MM.1S (cell line): ENCODE results near the gene RNF220.

ENCODE experiments used
- DNase-seq: peaks from one replicate; pipeline ENCODE4 v3.0.0-alpha.2; 2015
- H2AFZ ChIP-seq: fragments of 300-600 bp; sonication (generic); 2 replicates; pipeline ENCODE4 v1.6.0; 2016; ENCODE audit warnings: antibody characterized with exemption, low read length
- H3F3A ChIP-seq: fragments of 300-600 bp; sonication (generic); 2 replicates; pipeline ENCODE4 v1.6.1; 2016; ENCODE audit warnings: mild to moderate bottlenecking, antibody characterized with exemption, low read length, moderate library complexity, mixed read lengths; ENCODE audit not compliant: insufficient read depth
- H3K27ac ChIP-seq: fragments of 300-600 bp; sonication (generic); 2 replicates; pipeline ENCODE4 v1.5.1; 2016; ENCODE audit warnings: mild to moderate bottlenecking, low read length
- H3K27me3 ChIP-seq: fragments of 300-600 bp; sonication (generic); replicated peaks from 2 replicates; pipeline ENCODE4 v1.6.0; 2016; ENCODE audit warnings: low read length; ENCODE audit not compliant: insufficient read depth
- H3K36me3 ChIP-seq: fragments of 300-600 bp; sonication (generic); replicated peaks from 2 replicates; pipeline ENCODE4 v1.6.1; 2016; ENCODE audit warnings: mild to moderate bottlenecking, low read length, mixed read lengths; ENCODE audit not compliant: insufficient read depth
- H3K4me1 ChIP-seq: fragments of 300-600 bp; sonication (generic); 2 replicates; pipeline ENCODE4 v1.6.1; 2016; ENCODE audit warnings: low read length, mixed read lengths
- H3K4me2 ChIP-seq: fragments of 300-600 bp; sonication (generic); 2 replicates; pipeline ENCODE4 v1.6.0; 2016; ENCODE audit warnings: low read depth, low read length
- H3K4me3 ChIP-seq: fragments of 300-600 bp; sonication (generic); 2 replicates; pipeline ENCODE4 v1.5.1; 2016; ENCODE audit warnings: low read length, mixed read lengths
- H3K79me2 ChIP-seq: fragments of 300-600 bp; sonication (generic); 2 replicates; pipeline ENCODE4 v1.6.1; 2016; ENCODE audit warnings: mixed run types, low read length, mixed read lengths
- H3K9ac ChIP-seq: fragments of 300-600 bp; sonication (generic); 2 replicates; pipeline ENCODE4 v1.6.1; 2016; ENCODE audit warnings: low read length, mixed read lengths
- H3K9me2 ChIP-seq: fragments of 300-600 bp; sonication (generic); replicated peaks from 2 replicates; pipeline ENCODE4 v1.6.1; 2016; ENCODE audit warnings: mild to moderate bottlenecking, low read length, mixed read lengths; ENCODE audit not compliant: insufficient read depth
- H3K9me3 ChIP-seq: fragments of 300-600 bp; sonication (generic); replicated peaks from 2 replicates; pipeline ENCODE4 v1.6.1; 2016; ENCODE audit warnings: mild to moderate bottlenecking, low read length, mixed read lengths; ENCODE audit not compliant: insufficient read depth
- H4K20me1 ChIP-seq: fragments of 300-600 bp; sonication (generic); 2 replicates; pipeline ENCODE4 v1.6.1; 2016; ENCODE audit warnings: mild to moderate bottlenecking, low read length, moderate library complexity, mixed read lengths; ENCODE audit not compliant: insufficient read depth
- EZH2 ChIP-seq: fragments of 300-600 bp; sonication (generic); optimal IDR thresholded peaks from 2 replicates; pipeline ENCODE3; 2017; ENCODE audit warnings: low read depth, mild to moderate bottlenecking, antibody characterized with exemption, low read length, mixed read lengths
- EZH2phosphoT487 ChIP-seq: fragments of 300-600 bp; sonication (generic); IDR thresholded peaks from 2 replicates; pipeline ENCODE4 v1.6.1; 2018; ENCODE audit warnings: antibody characterized with exemption, low read length
- TF ChIP-seq, protein P1 (sequence below): fragments of 300-600 bp; sonication (generic); IDR thresholded peaks from 2 replicates; pipeline ENCODE4 v1.5.1; 2016; ENCODE audit warnings: antibody characterized with exemption, low read length, mixed read lengths

The RNF220 gene

DNA sequence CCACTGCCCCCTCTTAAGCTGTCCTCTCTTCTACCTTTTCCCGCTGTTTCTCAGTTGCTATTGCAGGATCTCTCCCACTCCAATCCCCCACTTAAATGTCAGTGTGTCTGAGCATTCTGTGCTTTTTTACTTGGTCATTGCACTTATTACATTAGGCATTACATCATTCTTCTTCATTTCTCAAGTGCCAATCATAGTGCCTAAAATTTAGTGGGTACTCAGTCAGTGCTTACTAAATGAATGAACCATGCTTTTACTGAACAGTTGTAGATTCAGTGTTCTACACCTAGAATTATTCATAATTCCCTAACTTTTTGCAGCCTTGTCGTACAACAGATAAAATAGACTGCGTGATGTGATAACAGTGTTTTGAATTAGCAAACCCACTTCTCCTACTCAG lies 288.8 kb downstream of the RNF220 start:
- no peaks in the 10 kb centered on the region for H3K4me1 ChIP-seq
- H3K9me3 ChIP-seq = no peaks in the 10 kb centered on the region
- no peaks in the 10 kb centered on the region for H4K20me1 ChIP-seq
- no peaks in the 10 kb centered on the region for H3F3A ChIP-seq
- H3K9ac ChIP-seq = no peak overlapping the region
- no peaks in the 10 kb centered on the region for H3K9me2 ChIP-seq
- H3K27me3 ChIP-seq = no peaks in the 10 kb centered on the region
- H3K36me3 ChIP-seq = no peaks in the 10 kb centered on the region
- no peak for DNase-seq
- H3K4me2 ChIP-seq = no peak overlapping the region
- no peak overlapping the region for H3K4me3 ChIP-seq
- no peak overlapping the region for H2AFZ ChIP-seq
- H3K79me2 ChIP-seq = no peaks in the 10 kb centered on the region
- H3K27ac ChIP-seq = no peak overlapping the region
- TF ChIP-seq EZH2 = no peak
- no peak for TF ChIP-seq EZH2phosphoT487
- TF ChIP-seq, protein P1, sequence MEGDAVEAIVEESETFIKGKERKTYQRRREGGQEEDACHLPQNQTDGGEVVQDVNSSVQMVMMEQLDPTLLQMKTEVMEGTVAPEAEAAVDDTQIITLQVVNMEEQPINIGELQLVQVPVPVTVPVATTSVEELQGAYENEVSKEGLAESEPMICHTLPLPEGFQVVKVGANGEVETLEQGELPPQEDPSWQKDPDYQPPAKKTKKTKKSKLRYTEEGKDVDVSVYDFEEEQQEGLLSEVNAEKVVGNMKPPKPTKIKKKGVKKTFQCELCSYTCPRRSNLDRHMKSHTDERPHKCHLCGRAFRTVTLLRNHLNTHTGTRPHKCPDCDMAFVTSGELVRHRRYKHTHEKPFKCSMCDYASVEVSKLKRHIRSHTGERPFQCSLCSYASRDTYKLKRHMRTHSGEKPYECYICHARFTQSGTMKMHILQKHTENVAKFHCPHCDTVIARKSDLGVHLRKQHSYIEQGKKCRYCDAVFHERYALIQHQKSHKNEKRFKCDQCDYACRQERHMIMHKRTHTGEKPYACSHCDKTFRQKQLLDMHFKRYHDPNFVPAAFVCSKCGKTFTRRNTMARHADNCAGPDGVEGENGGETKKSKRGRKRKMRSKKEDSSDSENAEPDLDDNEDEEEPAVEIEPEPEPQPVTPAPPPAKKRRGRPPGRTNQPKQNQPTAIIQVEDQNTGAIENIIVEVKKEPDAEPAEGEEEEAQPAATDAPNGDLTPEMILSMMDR = no peak

DNA sequence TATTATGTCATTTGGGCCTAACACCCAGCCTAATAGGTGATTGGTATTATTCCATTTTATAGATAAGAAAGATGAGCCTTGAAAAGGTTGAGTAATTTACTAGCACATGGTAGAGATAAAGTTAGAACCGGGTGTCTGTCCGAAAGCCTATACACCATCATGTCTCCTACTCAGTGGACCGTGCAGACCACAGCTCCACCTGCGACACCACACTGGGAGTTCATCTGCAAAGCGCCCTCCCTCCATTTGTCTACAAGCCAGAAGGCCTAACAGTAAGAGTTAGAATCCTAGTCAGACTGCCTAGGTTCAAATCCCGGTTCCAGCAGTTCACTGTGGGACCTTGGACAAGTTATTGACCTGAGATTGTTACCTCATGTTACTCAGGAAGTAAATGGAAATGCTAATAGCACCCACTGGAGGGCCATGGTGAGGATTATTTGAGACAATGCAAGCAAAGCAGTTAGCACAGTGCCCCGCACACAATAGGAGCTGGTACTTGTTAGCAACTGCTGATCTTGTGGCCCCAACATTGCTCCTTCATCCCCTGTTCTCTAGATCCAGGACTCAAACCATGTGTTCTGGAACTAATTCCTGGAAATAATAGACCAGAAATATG lies 289.9 kb downstream of the RNF220 start:
- no peak overlapping the region for H3K9ac ChIP-seq
- no peaks in the 10 kb centered on the region for H3K79me2 ChIP-seq
- H3K4me3 ChIP-seq = no peak overlapping the region
- no peak for TF ChIP-seq EZH2
- H4K20me1 ChIP-seq = no peaks in the 10 kb centered on the region
- no peaks in the 10 kb centered on the region for H3K4me1 ChIP-seq
- no peaks in the 10 kb centered on the region for H3K9me2 ChIP-seq
- H3K27me3 ChIP-seq = no peaks in the 10 kb centered on the region
- no peaks in the 10 kb centered on the region for H3F3A ChIP-seq
- no peaks in the 10 kb centered on the region for H3K36me3 ChIP-seq
- H2AFZ ChIP-seq = no peak overlapping the region
- no peak for DNase-seq
- no peak overlapping the region for H3K4me2 ChIP-seq
- H3K27ac ChIP-seq = no peak overlapping the region
- no peaks in the 10 kb centered on the region for H3K9me3 ChIP-seq

DNA sequence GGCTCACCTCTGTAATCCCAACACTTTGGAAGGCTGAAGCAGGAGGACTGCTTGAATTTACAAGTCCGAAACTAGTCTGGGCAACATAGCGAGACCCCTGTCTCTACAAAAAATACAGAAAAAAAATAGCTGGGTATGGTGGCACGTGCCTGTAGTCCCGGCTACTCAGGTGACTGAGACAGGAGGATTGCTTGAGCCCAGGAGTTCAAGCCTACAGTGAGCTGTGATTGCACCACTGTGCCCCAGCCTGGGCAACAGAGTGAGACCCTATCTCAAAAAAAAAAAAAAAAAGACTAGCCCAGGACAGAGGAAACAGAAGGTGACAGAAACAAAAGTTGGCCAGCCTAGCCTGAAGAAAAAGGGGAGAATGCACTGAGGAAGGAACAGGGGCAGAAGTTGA lies 290.6 kb downstream of the RNF220 start:
- DNase-seq = no peak
- TF ChIP-seq EZH2phosphoT487 (no peak), EZH2 (no peak)
- TF ChIP-seq, protein P1 = no peak
- no peaks in the 10 kb centered on the region for H4K20me1 ChIP-seq
- no peaks in the 10 kb centered on the region for H3F3A ChIP-seq
- no peaks in the 10 kb centered on the region for H3K9me2 ChIP-seq
- H3K4me3 ChIP-seq = no peak overlapping the region
- no peaks in the 10 kb centered on the region for H3K27me3 ChIP-seq
- H3K79me2 ChIP-seq = no peaks in the 10 kb centered on the region
- H3K9ac ChIP-seq = no peak overlapping the region
- H3K4me1 ChIP-seq = no peaks in the 10 kb centered on the region
- H3K4me2 ChIP-seq = no peak overlapping the region
- no peak overlapping the region for H2AFZ ChIP-seq
- no peaks in the 10 kb centered on the region for H3K9me3 ChIP-seq
- no peak overlapping the region for H3K27ac ChIP-seq
- no peaks in the 10 kb centered on the region for H3K36me3 ChIP-seq

DNA sequence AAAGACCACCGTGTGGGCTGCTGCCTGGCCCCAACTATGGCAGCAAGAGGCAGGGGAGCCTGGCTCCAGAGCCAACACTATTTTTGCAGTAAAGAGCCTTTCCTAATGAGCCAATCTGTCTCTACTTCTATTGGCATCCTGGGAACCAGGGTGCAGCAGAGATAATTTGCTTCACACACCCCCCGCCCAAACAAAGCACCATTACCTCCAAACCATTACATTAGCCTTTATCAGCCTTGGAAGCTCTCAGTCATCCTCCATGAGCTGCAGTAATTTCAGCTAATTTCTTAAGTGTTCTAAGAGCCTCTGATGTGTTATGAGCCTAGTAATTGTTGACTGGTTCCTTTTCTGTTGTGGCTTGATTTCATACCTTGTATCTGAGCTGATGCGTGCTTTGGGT lies 291.0 kb downstream of the RNF220 start:
- Histone ChIP-seq H4K20me1 (no peaks in the 10 kb centered on the region), H3K27ac (no peak overlapping the region), H3K36me3 (no peaks in the 10 kb centered on the region), H3K27me3 (no peaks in the 10 kb centered on the region), H3K9me3 (no peaks in the 10 kb centered on the region), H3F3A (no peaks in the 10 kb centered on the region), H3K79me2 (no peaks in the 10 kb centered on the region), H3K9me2 (no peaks in the 10 kb centered on the region), H3K4me2 (no peak overlapping the region), H3K4me1 (no peaks in the 10 kb centered on the region), H2AFZ (no peak overlapping the region), H3K9ac (no peak overlapping the region), H3K4me3 (no peak overlapping the region)
- TF ChIP-seq, protein P1 = no peak
- no peak for TF ChIP-seq EZH2
- no peak for TF ChIP-seq EZH2phosphoT487
- DNase-seq = no peak
